CD4-positive, alpha-beta memory T cell (primary cell): Measurements from ENCODE around the gene GRIN3A. TPM values are rescaled to one million over a fixed set of nuclear protein-coding genes. Genes with fewer than 3 reads are reported as not detected.
"Not testable (repeated sequence)": the region's sequence is repeated elsewhere in the genome, so short reads cannot be mapped to it uniquely, and the experiment has no call there.

Source experiments
- CTCF ChIA-PET: fragments of 350-600 bp; sonication (Branson Sonifier 250); formaldehyde crosslinking; loops from one replicate; lab custom pipeline; 2021; ENCODE audit warnings: inconsistent platforms; ENCODE audit not compliant: partially characterized antibody; lab: Charles Lee
- POLR2A ChIA-PET: fragments of 350-600 bp; sonication (Branson Sonifier 250); formaldehyde crosslinking; loops from one replicate; lab custom pipeline; 2021; ENCODE audit not compliant: partially characterized antibody; lab: Charles Lee
- DNase-seq, 5 donors: peaks; one replicate each; pipeline versions ENCODE4 v3.0.0 to v3.0.0-alpha.2; 2020 to 2022; ENCODE audit warnings: mixed read lengths in 1 of 5
- H3K27ac ChIP-seq: one replicate; pipeline ENCODE4 v1.7.0; 2013; ENCODE audit warnings: low read depth, low read length
- H3K27me3 ChIP-seq: 2 replicates; pipeline ENCODE4 v1.7.0; 2013; ENCODE audit warnings: mild to moderate bottlenecking, low read length, moderate library complexity; ENCODE audit not compliant: insufficient read depth
- H3K36me3 ChIP-seq: 2 replicates; pipeline ENCODE4 v1.7.0; 2013; ENCODE audit warnings: mild to moderate bottlenecking, low read length, moderate library complexity; ENCODE audit not compliant: insufficient read depth
- H3K4me1 ChIP-seq: 2 replicates; pipeline ENCODE4 v1.7.0; 2013; ENCODE audit warnings: mild to moderate bottlenecking, low read length, moderate library complexity; ENCODE audit not compliant: insufficient read depth
- H3K4me3 ChIP-seq, 2 donors: one replicate each; pipeline ENCODE4 v1.7.0; 2013; ENCODE audit warnings: low read length in 2 of 2, mild to moderate bottlenecking in 1 of 2
- H3K9me3 ChIP-seq, 2 donors: one replicate each; pipeline ENCODE4 v1.7.0; 2013; ENCODE audit warnings: low read length in 2 of 2, control low read depth in 1 of 2; ENCODE audit not compliant: control insufficient read depth in 1 of 2
- H3K27ac Mint-ChIP-seq, 7 donors: one replicate each; pipeline ENCODE4 v1.8.0; 2020 to 2021; ENCODE audit warnings: mixed read lengths in 7 of 7, mild to moderate bottlenecking in 6 of 7, inconsistent platforms in 3 of 7, moderate library complexity in 3 of 7
- H3K27me3 Mint-ChIP-seq, 2 donors: one replicate each; pipeline ENCODE4 v1.8.0; 2020 to 2021; ENCODE audit warnings: mixed read lengths in 2 of 2
- H3K36me3 Mint-ChIP-seq, 2 donors: one replicate each; pipeline ENCODE4 v1.8.0; 2020 to 2021; ENCODE audit warnings: mixed read lengths in 2 of 2, inconsistent platforms in 1 of 2, mild to moderate bottlenecking in 1 of 2
- H3K4me1 Mint-ChIP-seq, 4 donors: one replicate each; pipeline ENCODE4 v1.8.0; 2020 to 2021; ENCODE audit warnings: mixed read lengths in 4 of 4, mild to moderate bottlenecking in 1 of 4
- H3K4me3 Mint-ChIP-seq, 8 donors: one replicate each; pipeline ENCODE4 v1.8.0; 2020 to 2021; ENCODE audit warnings: mixed read lengths in 8 of 8, mild to moderate bottlenecking in 7 of 8, moderate library complexity in 6 of 8, inconsistent platforms in 3 of 8
- H3K9me3 Mint-ChIP-seq, 8 donors: one replicate each; pipeline ENCODE4 v1.8.0; 2020 to 2021; ENCODE audit warnings: mixed read lengths in 8 of 8, mild to moderate bottlenecking in 5 of 8, inconsistent platforms in 3 of 8, moderate library complexity in 1 of 8
- intact Hi-C: fragments of 100-400 bp; cut with micrococcal nuclease; formaldehyde crosslinking; loops from one replicate; pipeline ENCODE4 v1.15.1; 2023
- polyA plus RNA-seq, 2 donors: library from polyadenylated mRNA; unstranded; fragments of 300-500 nt; fragmentation: Illumina TruSeq; gene quantifications; one replicate each; pipeline ENCODE4 v1.2.3, GENCODE V29; 2021
- total RNA-seq, 2 experiments: library from RNA; stranded (reverse); gene quantifications; one replicate each; pipeline ENCODE4 v1.2.3, GENCODE V29; 2021

The GRIN3A gene
- total and polyA plus RNA-seq, 4 experiments from 2014 or later = 0.08 to 0.12 (median 0.08) TPM; not detected in 1

GRCh38 chr9:101549472-101550098 is 188.9 kb downstream of the GRIN3A start:
- H3K4me1 ChIP-seq, H3K4me3 ChIP-seq, H3K9me3 ChIP-seq, H3K4me1 Mint-ChIP-seq, H3K27ac Mint-ChIP-seq, H3K9me3 Mint-ChIP-seq, H3K27me3 Mint-ChIP-seq, DNase-seq, intact Hi-C loops, POLR2A ChIA-PET, H3K27ac ChIP-seq, H3K27me3 ChIP-seq, CTCF ChIA-PET, H3K4me3 Mint-ChIP-seq: not testable (repeated sequence)
- peaks cover 87 to 92% of the 10 kb centered on the region in 2 donors for H3K36me3 Mint-ChIP-seq
- H3K36me3 ChIP-seq = peaks cover 73% of the 10 kb centered on the region

- H3K9me3 Mint-ChIP-seq = no peaks in the 10 kb centered on the region
- intact Hi-C loops = no loop called here
- H3K4me3 Mint-ChIP-seq = no peak overlapping the region
- DNase-seq = no peak
- Histone ChIP-seq H3K4me3 (no peak overlapping the region), H3K4me1 (peaks cover 10% of the 10 kb centered on the region), H3K27ac (no peak overlapping the region), H3K9me3 (no peaks in the 10 kb centered on the region), H3K36me3 (peaks cover 39% of the 10 kb centered on the region), H3K27me3 (no peaks in the 10 kb centered on the region)
- peaks cover 39 to 46% of the 10 kb centered on the region in 2 donors for H3K36me3 Mint-ChIP-seq
- H3K27ac Mint-ChIP-seq = no peak overlapping the region
- ChIA-PET CTCF (no interaction called here), POLR2A (no interaction called here)
- peaks cover 0 to 4% (median 3%) of the 10 kb centered on the region in 4 donors for H3K4me1 Mint-ChIP-seq
- no peaks in the 10 kb centered on the region for H3K27me3 Mint-ChIP-seq
Observed at GRCh38 chr9:101543098-101543735, 195.2 kb downstream of the GRIN3A start.

- Mint-ChIP-seq H3K9me3 (no peaks in the 10 kb centered on the region), H3K4me1 (peaks cover 0 to 12% (median 10%) of the 10 kb centered on the region in 4 donors), H3K27me3 (no peaks in the 10 kb centered on the region), H3K4me3 (no peak overlapping the region), H3K36me3 (peaks cover 9 to 27% of the 10 kb centered on the region in 2 donors), H3K27ac (no peak overlapping the region)
- CTCF ChIA-PET = interaction anchor here (0.7 to 3.1 kb wide), 5 partner anchors 9 to 151 kb away, joined by 3 to 13 read pairs (median 4); no protein-coding TSS in a partner anchor
- no peaks in the 10 kb centered on the region for H3K27me3 ChIP-seq
- peaks cover 39% of the 10 kb centered on the region for H3K36me3 ChIP-seq
- no peak overlapping the region for H3K27ac ChIP-seq
- POLR2A ChIA-PET = no interaction called here
- no peak for DNase-seq
- no peaks in the 10 kb centered on the region for H3K9me3 ChIP-seq
- intact Hi-C loops = no loop called here
- no peak overlapping the region for H3K4me3 ChIP-seq
- peaks cover 41% of the 10 kb centered on the region for H3K4me1 ChIP-seq
Observed at GRCh38 chr9:101540069-101540468, 198.4 kb downstream of the GRIN3A start.

GRCh38 chr9:101536938-101537337 is 201.5 kb downstream of the GRIN3A start:
- Histone ChIP-seq H3K9me3 (no peaks in the 10 kb centered on the region), H3K27ac (no peak overlapping the region), H3K4me3 (no peak overlapping the region), H3K27me3 (no peaks in the 10 kb centered on the region), H3K36me3 (peaks cover 26% of the 10 kb centered on the region), H3K4me1 (peaks cover 56% of the 10 kb centered on the region)
- ChIA-PET POLR2A (no interaction called here), CTCF (interaction anchor here (1.3 to 2.5 kb wide), 2 partner anchors 10 to 78 kb away, joined by 3 to 7 read pairs; no protein-coding TSS in a partner anchor)
- Mint-ChIP-seq H3K27ac (no peak overlapping the region), H3K36me3 (peaks cover 0 to 25% of the 10 kb centered on the region in 2 donors), H3K9me3 (no peaks in the 10 kb centered on the region), H3K4me3 (no peak overlapping the region), H3K4me1 (peaks cover 11 to 34% (median 18%) of the 10 kb centered on the region in 4 donors), H3K27me3 (no peaks in the 10 kb centered on the region)
- intact Hi-C loops = no loop called here
- DNase-seq = peak in 1 of 5 donors; percentile 41

- Histone ChIP-seq H3K4me1 (peaks cover 56% of the 10 kb centered on the region), H3K27me3 (no peaks in the 10 kb centered on the region), H3K4me3 (no peak overlapping the region), H3K36me3 (peaks cover 26% of the 10 kb centered on the region), H3K27ac (no peak overlapping the region), H3K9me3 (no peaks in the 10 kb centered on the region)
- Mint-ChIP-seq H3K27me3 (no peaks in the 10 kb centered on the region), H3K36me3 (peaks cover 0 to 25% of the 10 kb centered on the region in 2 donors), H3K27ac (peak overlapping the region in 1 of 7 donors; percentile 69), H3K4me1 (peaks cover 11 to 34% (median 18%) of the 10 kb centered on the region in 4 donors), H3K9me3 (no peaks in the 10 kb centered on the region), H3K4me3 (peak overlapping the region in 2 of 8 donors; percentile 13 to 18)
- intact Hi-C loops = no loop called here
- CTCF ChIA-PET = interaction anchor here (2.5 kb wide), 1 partner anchor 77 kb away, joined by 7 read pairs; no protein-coding TSS in a partner anchor
- POLR2A ChIA-PET = no interaction called here
- no peak for DNase-seq
Observed at GRCh38 chr9:101536351-101536750, 202.1 kb downstream of the GRIN3A start.

- POLR2A ChIA-PET = interaction anchor here (0.6 to 2.5 kb wide), 6 partner anchors 11 to 1106 kb away, joined by 3 to 24 read pairs (median 6); partner anchors contain the start of genes MRPL50, MSANTD3 and ZNF189
- peak; percentile 99 to 100 (median 99) for DNase-seq
- H3K9me3 Mint-ChIP-seq = no peaks in the 10 kb centered on the region
Observed at GRCh38 chr9:101533334-101534204, 204.9 kb downstream of the GRIN3A start, which contains the start of gene RNF20. RNF20 (plus strand) TSS chr9:101533853; CDS start chr9:101535424, 1,571 bp downstream.

More at GRCh38 chr9:101533334-101534204, 204.9 kb downstream of the GRIN3A start, which contains the start of gene RNF20:
- Histone ChIP-seq H3K27ac (peak within 1 kb of the TSS; percentile 98), H3K36me3 (peaks cover 19% of the 10 kb centered on the region), H3K9me3 (no peaks in the 10 kb centered on the region), H3K27me3 (no peaks in the 10 kb centered on the region), H3K4me3 (peak within 1 kb of the TSS; percentile 73 to 79), H3K4me1 (peaks cover 49% of the 10 kb centered on the region)
- peaks cover 11 to 33% (median 18%) of the 10 kb centered on the region in 4 donors for H3K4me1 Mint-ChIP-seq
- peaks cover 0 to 25% of the 10 kb centered on the region in 2 donors for H3K36me3 Mint-ChIP-seq
- H3K27me3 Mint-ChIP-seq = peaks cover 0 to 3% of the 10 kb centered on the region in 2 donors
- CTCF ChIA-PET = interaction anchor here (0.9 to 2.6 kb wide), 7 partner anchors 10 to 145 kb away, joined by 3 to 13 read pairs (median 8); partner anchors contain the start of genes MRPL50 and ZNF189
- peak within 1 kb of the TSS; percentile 97 to 100 (median 99) for H3K27ac Mint-ChIP-seq
- intact Hi-C loops = loop anchor here (1.0 to 5.0 kb wide), 5 partner anchors 37 to 1436 kb away; partner anchors contain the start of genes ERP44, INVS, MRPL50 and TEX10
- peak within 1 kb of the TSS; percentile 89 to 98 (median 92) for H3K4me3 Mint-ChIP-seq
